ENCODE data around the gene SMR3B.

The SMR3B gene

DNA sequence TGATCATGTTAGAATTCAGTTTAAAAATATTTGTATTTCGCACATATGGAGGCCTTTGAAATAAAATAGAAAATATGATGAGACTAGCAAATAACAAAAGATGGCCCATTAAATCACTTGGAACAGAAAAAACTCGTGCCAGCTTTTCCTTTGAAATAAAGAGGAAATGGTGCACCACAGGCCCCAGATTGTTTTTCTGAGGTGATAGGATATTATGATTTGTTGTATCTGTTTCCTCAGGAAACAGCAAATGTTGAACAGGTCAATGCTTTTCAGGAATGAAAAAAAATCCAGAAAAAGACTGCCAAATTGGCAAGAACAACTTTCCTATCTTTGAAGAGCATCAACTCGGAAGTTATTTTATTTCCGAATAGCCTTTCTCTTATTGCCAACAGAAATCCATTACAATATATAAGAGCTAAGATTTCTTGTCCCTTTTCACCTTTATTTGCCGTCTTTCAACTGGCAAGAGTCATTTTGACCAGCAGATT lies at the start of gene SMR3B:
Gene SMR3B (plus strand): TSS at position 441 of the 491 bp plus-strand sequence. CDS start 1,380 bp downstream, outside the sequence.
- DNase-seq: no peak

GRCh38 chr4:70334681-70335080 lies 48.2 kb upstream of the SMR3B start, which contains the start of gene CABS1:
Gene CABS1 (plus strand): TSS chr4:70334981. CDS start chr4:70335040, 59 bp downstream.
- no peak for DNase-seq

DNA sequence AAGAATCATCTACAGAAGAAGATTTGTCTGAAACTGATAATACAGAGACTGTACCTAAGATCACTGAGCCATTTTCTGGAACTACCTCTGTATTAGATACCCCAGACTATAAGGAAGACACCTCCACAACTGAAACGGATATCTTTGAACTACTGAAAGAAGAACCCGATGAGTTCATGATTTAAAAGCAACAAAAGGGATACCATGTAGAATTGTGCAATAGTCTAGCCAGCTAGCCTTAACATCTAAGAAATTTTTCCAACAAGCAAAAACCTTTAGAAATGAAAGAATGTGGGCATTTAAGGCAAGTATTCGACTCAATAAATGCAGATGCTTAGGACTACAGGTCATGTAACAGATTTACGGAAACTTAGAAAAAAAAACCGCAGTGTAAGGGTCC lies 46.9 kb upstream of the SMR3B start:
- DNase-seq: no peak

GRCh38 chr4:70337886-70338420 lies 45.0 kb upstream of the SMR3B start:
- no peak for DNase-seq

DNA sequence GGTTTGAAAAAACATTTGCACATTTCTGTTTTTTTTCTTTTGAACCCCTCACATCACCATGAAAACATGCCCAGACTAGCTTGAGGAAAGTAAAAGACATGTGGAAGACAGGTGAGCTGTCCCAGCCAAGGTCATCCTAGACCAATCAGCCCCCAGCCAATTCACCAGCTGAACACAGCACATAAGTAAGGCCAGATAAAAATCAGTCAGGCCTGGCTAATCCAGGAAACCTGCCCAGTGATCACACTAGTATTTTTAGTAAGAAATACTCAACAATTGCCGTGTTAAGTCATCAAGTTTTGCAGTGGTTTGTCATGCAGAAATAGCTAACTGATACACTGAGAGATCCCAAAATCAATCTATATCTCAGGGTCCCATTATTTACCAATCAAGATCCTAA lies 26.7 kb upstream of the SMR3B start:
- no peak for DNase-seq

GRCh38 chr4:70359115-70359661 lies 23.7 kb upstream of the SMR3B start:
- DNase-seq: no peak

- no peak for DNase-seq
Measured at GRCh38 chr4:70360460-70360859, 22.5 kb upstream of the SMR3B start, which contains the start of gene SMR3A. Gene SMR3A (plus strand): TSS chr4:70360760. CDS start chr4:70362116, 1,356 bp downstream.

DNA sequence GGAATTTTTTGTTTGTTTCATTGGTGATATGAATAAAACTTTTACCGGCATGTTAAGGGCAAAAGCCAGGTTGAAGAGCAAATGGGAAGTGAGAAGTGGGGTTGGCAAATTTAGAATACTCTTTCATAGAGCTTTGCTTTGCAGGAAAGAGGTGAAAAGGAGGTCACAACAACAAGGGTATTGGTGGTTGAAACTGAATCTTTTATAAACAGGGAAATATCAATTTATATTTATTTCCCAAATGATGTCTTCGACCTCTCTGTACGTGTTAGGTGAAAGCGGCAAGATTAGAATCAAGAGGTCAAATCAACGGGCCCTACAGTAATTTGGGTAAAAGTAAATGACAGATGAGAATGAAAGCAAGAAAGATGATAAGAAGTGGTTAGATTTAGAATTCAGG lies 18.9 kb upstream of the SMR3B start:
- DNase-seq: no peak

DNA sequence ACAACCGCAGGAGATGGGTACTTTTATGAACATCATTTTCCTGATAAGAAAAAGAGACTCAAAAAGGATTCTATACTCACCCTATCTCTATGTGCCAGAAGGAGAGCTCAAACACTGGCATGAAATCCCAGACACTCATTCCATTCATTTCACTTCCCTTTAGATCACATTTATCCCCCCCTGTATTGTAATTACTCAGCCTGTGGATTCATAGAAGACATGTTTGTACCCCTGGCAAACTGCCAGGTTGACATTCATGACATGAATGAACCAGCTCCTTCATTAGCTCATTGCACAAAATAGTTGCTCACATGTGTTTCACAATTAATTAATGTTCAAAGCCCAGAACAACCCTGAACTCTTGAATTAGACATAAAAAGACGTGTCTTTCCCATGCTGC lies 17.5 kb upstream of the SMR3B start:
- no peak for DNase-seq

DNA sequence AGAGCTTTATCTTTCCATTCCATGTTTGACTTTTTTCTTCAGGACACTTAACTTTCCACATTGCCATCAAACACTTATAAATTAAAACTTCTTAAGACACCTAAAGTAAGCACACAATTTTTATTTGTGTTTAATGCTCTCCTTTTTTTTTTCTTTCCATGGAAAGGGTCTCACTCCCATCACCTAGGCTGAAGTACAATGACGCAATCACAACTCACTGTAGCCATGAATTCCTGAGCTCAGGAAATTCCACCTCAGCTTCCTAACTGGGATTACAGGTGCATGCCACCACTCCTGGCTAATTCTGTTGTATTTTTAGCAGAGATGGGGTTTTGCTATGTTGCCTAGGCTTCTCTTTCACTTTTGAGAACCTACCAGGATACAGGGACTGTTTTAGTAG lies 15.1 kb upstream of the SMR3B start:
- DNase-seq: no peak

DNA sequence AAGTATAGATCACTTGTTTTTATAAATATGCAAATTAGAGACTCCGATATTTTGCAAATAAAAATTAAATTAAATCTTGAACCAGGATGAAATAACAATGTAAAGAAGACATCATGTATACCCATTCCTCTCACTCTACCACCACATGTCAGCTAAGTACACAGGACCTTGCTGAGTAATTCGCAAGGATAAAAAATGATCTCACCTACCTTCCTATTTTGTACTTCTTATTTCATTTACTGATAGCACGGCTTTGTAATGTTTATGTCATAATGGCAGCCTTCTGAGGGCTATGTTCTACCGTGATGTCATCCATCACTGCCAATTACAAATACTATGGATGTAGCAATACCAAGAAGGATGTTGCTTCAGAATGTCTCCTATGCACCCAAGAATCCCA lies 10.9 kb upstream of the SMR3B start:
- no peak for DNase-seq

DNA sequence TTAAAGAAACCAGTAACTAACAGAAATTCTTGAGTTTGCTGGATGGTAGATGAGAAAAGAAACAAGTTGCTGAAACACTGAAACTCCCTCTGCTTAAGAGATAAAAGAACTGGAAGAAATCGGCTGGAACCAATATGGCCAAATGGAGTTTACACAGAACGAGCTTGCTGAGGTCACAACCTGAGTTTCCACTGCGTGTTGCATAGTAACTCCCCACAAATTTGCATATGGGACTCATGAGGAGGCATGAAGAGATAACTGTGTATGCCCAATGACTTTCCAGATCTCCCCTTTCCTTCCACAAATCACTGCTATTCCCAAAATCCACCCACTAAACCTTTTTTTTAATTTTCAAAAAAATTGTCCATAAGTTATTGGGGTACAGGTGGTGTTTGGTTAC lies 10.2 kb upstream of the SMR3B start:
- DNase-seq: no peak

DNA sequence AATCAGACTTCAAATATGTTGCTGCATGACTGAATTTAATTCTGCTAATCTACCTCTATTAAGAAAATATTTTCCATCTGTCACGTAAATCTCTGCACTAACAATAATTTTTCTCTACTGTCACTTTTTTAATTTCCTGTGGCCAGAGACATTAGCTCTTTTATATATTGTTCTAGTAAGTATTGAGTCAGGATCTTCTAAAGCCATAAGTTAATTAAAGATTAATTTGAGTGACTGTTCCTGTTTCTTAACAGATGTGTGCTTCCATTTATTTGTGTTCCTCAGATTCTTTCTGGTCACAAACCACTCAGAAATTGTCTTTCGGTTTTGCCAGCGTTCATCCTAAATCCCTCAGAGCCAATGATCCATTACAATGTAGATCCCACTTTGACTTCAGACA lies 2.4 kb upstream of the SMR3B start:
- DNase-seq: no peak

DNA sequence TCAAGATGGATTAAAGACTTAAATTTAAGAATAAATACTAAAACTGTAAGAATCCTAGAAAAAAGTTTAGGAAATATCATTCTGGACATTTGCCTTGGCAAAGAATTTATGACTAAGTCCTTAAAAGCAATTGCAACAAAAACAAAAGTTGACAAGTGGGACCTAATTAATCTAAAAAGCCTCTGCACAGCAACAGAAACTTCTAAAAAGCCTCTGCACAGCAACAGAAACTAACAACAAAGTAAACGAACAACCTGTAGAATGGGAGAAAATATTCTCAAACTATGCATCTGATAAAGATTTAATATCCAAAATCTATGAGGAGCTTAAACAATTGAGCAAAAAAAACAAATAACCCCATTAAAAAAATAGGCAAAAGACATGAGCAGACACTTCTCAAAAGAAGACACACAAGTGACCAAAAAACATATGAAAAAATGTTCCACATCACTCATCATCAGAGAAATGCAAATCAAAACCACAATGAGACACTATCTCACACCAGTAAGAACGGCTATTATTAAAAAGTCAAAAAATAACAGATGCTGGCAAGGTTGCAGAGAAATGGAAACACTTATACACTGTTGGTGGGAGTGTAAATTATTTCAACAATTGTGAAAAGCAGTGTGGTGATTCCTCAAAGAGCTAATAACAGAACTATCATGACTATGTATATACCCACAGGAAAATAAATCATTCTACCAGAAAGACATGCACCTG lies 9.3 kb downstream of the SMR3B start:
- DNase-seq: no peak

- no peak for DNase-seq
Measured at GRCh38 chr4:70397580-70397979, 14.6 kb downstream of the SMR3B start, which contains the start of gene OPRPN. Gene OPRPN (plus strand): TSS chr4:70397940. CDS start chr4:70399286, 1,346 bp downstream.

GRCh38 chr4:70399319-70399718 lies 16.4 kb downstream of the SMR3B start:
- DNase-seq: no peak

GRCh38 chr4:70402762-70403161 lies 19.8 kb downstream of the SMR3B start:
- no peak for DNase-seq

DNA sequence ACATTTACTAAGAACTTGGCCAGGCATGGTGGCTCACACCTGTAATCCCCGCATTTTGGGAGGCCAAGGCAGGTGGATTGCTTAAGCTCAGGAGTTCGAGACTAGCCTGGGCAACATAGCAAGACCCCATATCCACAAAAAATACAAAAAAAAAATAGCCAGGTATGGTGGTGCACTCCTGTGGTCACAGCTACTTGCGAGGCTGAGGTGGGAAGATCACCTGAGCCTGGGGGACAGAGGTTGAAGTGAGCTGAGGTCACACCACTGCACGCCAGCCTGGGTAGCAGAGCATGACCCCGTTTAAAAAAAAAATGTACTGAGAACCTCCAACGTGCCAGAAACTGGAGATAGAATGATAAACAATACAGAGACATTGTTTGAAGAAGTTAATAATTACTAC lies 22.8 kb downstream of the SMR3B start:
- DNase-seq: no peak

- no peak for DNase-seq
Measured at GRCh38 chr4:70425306-70425705, 42.4 kb downstream of the SMR3B start.

GRCh38 chr4:70426789-70427188 lies 43.9 kb downstream of the SMR3B start:
- no peak for DNase-seq

- DNase-seq: no peak
Measured at GRCh38 chr4:70437197-70437596, 54.3 kb downstream of the SMR3B start.

Measured in NCI-H1436 treated with DMSO at 0.1 percent for 48 hours (cell line).